Neural crest cell (in vitro differentiated cells): ENCODE data around the gene TMEM179B. TPM values are rescaled to one million over a fixed set of nuclear protein-coding genes. Genes with fewer than 3 reads are reported as not detected.
A peak's percentile ranks its signal among the peaks of the same experiment; 100 is the strongest.

Source experiments
- DNase-seq: peaks from one replicate; pipeline ENCODE4 v3.0.0; 2021; ENCODE audit warnings: low read depth, mixed read lengths, low spot score
- H3K27ac Mint-ChIP-seq: one replicate; pipeline ENCODE4 v1.8.0; 2021; ENCODE audit warnings: mild to moderate bottlenecking, mixed read lengths; ENCODE audit not compliant: unreplicated experiment
- H3K27me3 Mint-ChIP-seq: 2 replicates; pipeline ENCODE4 v1.8.0; 2021; ENCODE audit warnings: low read depth, mild to moderate bottlenecking, mixed read lengths
- H3K36me3 Mint-ChIP-seq: 2 replicates; pipeline ENCODE4 v1.8.0; 2021; ENCODE audit warnings: low read depth, mild to moderate bottlenecking, mixed read lengths
- H3K4me1 Mint-ChIP-seq: 2 replicates; pipeline ENCODE4 v1.8.0; 2021; ENCODE audit warnings: mixed read lengths
- H3K4me3 Mint-ChIP-seq: one replicate; pipeline ENCODE4 v1.8.0; 2021; ENCODE audit warnings: mild to moderate bottlenecking, mixed read lengths
- H3K9me3 Mint-ChIP-seq: 2 replicates; pipeline ENCODE4 v1.8.0; 2021; ENCODE audit warnings: mixed read lengths
- CTCF ChIP-seq: fragments of 200-600 bp; sonication (generic); conservative IDR thresholded peaks from 2 replicates; pipeline ENCODE4 v1.5.0; 2021; ENCODE audit warnings: antibody characterized with exemption, mild to moderate bottlenecking
- total RNA-seq: library from RNA; stranded (reverse); gene quantifications from 2 replicates; pipeline ENCODE4 v1.2.1, GENCODE V29; 2021

The TMEM179B gene
- total RNA-seq, 1 donor from 2014 or later, result 20.0 TPM

GRCh38 chr11:62771144-62772021 is 15.8 kb upstream of the TMEM179B start, which contains the start of gene TAF6L:
TAF6L (plus strand) TSS chr11:62771396; CDS start chr11:62775784, 4,388 bp downstream.
- DNase-seq, result peak; percentile 91
- peaks cover 28% of the 10 kb centered on the region for H3K4me1 Mint-ChIP-seq
- no peaks in the 10 kb centered on the region for H3K9me3 Mint-ChIP-seq
- peak within 1 kb of the TSS; percentile 93 for H3K4me3 Mint-ChIP-seq
- no peak for TF ChIP-seq CTCF
- H3K27ac Mint-ChIP-seq, result peak within 1 kb of the TSS; percentile 96
- no peaks in the 10 kb centered on the region for H3K27me3 Mint-ChIP-seq
- peaks cover 3% of the 10 kb centered on the region for H3K36me3 Mint-ChIP-seq

- no peak for DNase-seq
- Mint-ChIP-seq H3K9me3 (no peaks in the 10 kb centered on the region), H3K27ac (no peak overlapping the region), H3K27me3 (no peaks in the 10 kb centered on the region), H3K36me3 (peaks cover 16% of the 10 kb centered on the region), H3K4me3 (peak overlapping the region; percentile 59), H3K4me1 (peaks cover 27% of the 10 kb centered on the region)
- no peak for TF ChIP-seq CTCF
Measured at GRCh38 chr11:62774407-62774806, 12.8 kb upstream of the TMEM179B start.

- peaks cover 15% of the 10 kb centered on the region for H3K4me1 Mint-ChIP-seq
- no peak overlapping the region for H3K27ac Mint-ChIP-seq
- no peak for DNase-seq
- H3K36me3 Mint-ChIP-seq, result peaks cover 16% of the 10 kb centered on the region
- H3K4me3 Mint-ChIP-seq, result no peak overlapping the region
- TF ChIP-seq CTCF, result no peak
- no peaks in the 10 kb centered on the region for H3K27me3 Mint-ChIP-seq
- H3K9me3 Mint-ChIP-seq, result no peaks in the 10 kb centered on the region
Measured at GRCh38 chr11:62775646-62776045, 11.6 kb upstream of the TMEM179B start.

GRCh38 chr11:62777389-62777788 is 9.8 kb upstream of the TMEM179B start:
- Mint-ChIP-seq H3K9me3 (no peaks in the 10 kb centered on the region), H3K36me3 (peaks cover 16% of the 10 kb centered on the region), H3K4me1 (peaks cover 4% of the 10 kb centered on the region), H3K27ac (no peak overlapping the region), H3K4me3 (peak overlapping the region; percentile 51), H3K27me3 (no peaks in the 10 kb centered on the region)
- DNase-seq, result no peak
- no peak for TF ChIP-seq CTCF

GRCh38 chr11:62778441-62778840 is 8.8 kb upstream of the TMEM179B start:
- Mint-ChIP-seq H3K4me3 (no peak overlapping the region), H3K27ac (no peak overlapping the region), H3K4me1 (peaks cover 4% of the 10 kb centered on the region), H3K27me3 (no peaks in the 10 kb centered on the region), H3K36me3 (peaks cover 23% of the 10 kb centered on the region), H3K9me3 (no peaks in the 10 kb centered on the region)
- no peak for DNase-seq
- no peak for TF ChIP-seq CTCF
